IMR-90 (cell line): ENCODE measurements around the gene FAHD2A. TPM values are rescaled to one million over a fixed set of nuclear protein-coding genes. Genes with fewer than 3 reads are reported as not detected.
"Not testable (repeated sequence)": the region's sequence is repeated elsewhere in the genome, so short reads cannot be mapped to it uniquely, and the experiment has no call there.

ENCODE experiments used
- ATAC-seq: fragments of 200-7000 bp; cut with Tn5 transposase; 2 replicates; pipeline ENCODE4 v1.9.1; 2020; ENCODE audit warnings: low read depth, mild to moderate bottlenecking, moderate library complexity
- BruUV-seq: library from RNA; stranded (reverse); fragments of 400-500 nt; replicated peaks from 2 replicates; lab custom pipeline; 2021; lab: Mats Ljungman, UMichigan
- CTCF ChIA-PET: fragments of 300-600 bp; formaldehyde crosslinking; extraction: SDS; loops from one replicate; lab custom pipeline; 2021; ENCODE audit warnings: antibody characterized with exemption; lab: Yijun Ruan, JAX
- POLR2A ChIA-PET: fragments of 300-600 bp; sonication (Branson Sonifier 250); formaldehyde crosslinking; loops from one replicate; lab custom pipeline; 2022; ENCODE audit warnings: antibody characterized with exemption; ENCODE audit not compliant: unreplicated experiment; lab: Charles Lee
- DNase-seq: peaks from one replicate; pipeline ENCODE4 v3.0.0; 2013
- H2AFZ ChIP-seq: replicated peaks from 2 replicates; pipeline ENCODE3; 2013; ENCODE audit warnings: low read length, mild to moderate bottlenecking; ENCODE audit not compliant: poor library complexity
- H2AK5ac ChIP-seq: 2 replicates; pipeline ENCODE4 v1.6.1; 2013; ENCODE audit warnings: low read depth, low read length, inconsistent platforms
- H2AK9ac ChIP-seq: replicated peaks from 2 replicates; pipeline ENCODE3; 2013; ENCODE audit warnings: mild to moderate bottlenecking, low read depth, low read length, moderate library complexity; ENCODE audit not compliant: poor library complexity
- H2BK120ac ChIP-seq: 2 replicates; pipeline ENCODE4 v1.6.1; 2013; ENCODE audit warnings: low read depth, low read length, inconsistent platforms
- H2BK15ac ChIP-seq: 3 replicates; pipeline ENCODE4 v1.6.1; 2013; ENCODE audit warnings: low read depth, low read length, inconsistent platforms
- H2BK20ac ChIP-seq: 2 replicates; pipeline ENCODE4 v1.6.1; 2013; ENCODE audit warnings: low read depth, mild to moderate bottlenecking, inconsistent platforms, low read length, moderate library complexity
- H2BK5ac ChIP-seq: 2 replicates; pipeline ENCODE4 v1.6.1; 2013; ENCODE audit warnings: mild to moderate bottlenecking, low read depth, low read length, inconsistent platforms; ENCODE audit not compliant: poor library complexity, severe bottlenecking
- H3K14ac ChIP-seq: replicated peaks from 2 replicates; pipeline ENCODE4 v1.6.1; 2013; ENCODE audit warnings: low read depth, low read length, inconsistent platforms
- H3K18ac ChIP-seq: 2 replicates; pipeline ENCODE4 v1.6.1; 2013; ENCODE audit warnings: low read depth, low read length, control low read depth
- H3K23ac ChIP-seq: 2 replicates; pipeline ENCODE4 v1.6.1; 2013; ENCODE audit warnings: low read depth, low read length, inconsistent platforms
- H3K27ac ChIP-seq: 2 replicates; pipeline ENCODE4 v1.5.1; 2013; ENCODE audit warnings: mild to moderate bottlenecking, control low read depth, low read length; ENCODE audit not compliant: insufficient read depth
- H3K27me3 ChIP-seq: 2 replicates; pipeline ENCODE4 v1.6.1; 2013; ENCODE audit warnings: low read length; ENCODE audit not compliant: control insufficient read depth, insufficient read depth
- H3K36me3 ChIP-seq: 2 replicates; pipeline ENCODE4 v1.6.1; 2013; ENCODE audit warnings: low read length, mixed read lengths; ENCODE audit not compliant: control insufficient read depth, insufficient read depth
- H3K4ac ChIP-seq: 2 replicates; pipeline ENCODE4 v1.6.1; 2013; ENCODE audit warnings: low read depth, low read length, inconsistent platforms
- H3K4me1 ChIP-seq: 2 replicates; pipeline ENCODE4 v1.6.1; 2013; ENCODE audit warnings: low read length, mixed read lengths; ENCODE audit not compliant: control insufficient read depth, insufficient read depth
- H3K4me2 ChIP-seq: 2 replicates; pipeline ENCODE4 v1.6.1; 2013; ENCODE audit warnings: low read depth, mild to moderate bottlenecking, control low read depth, low read length, moderate library complexity
- H3K4me3 ChIP-seq: 2 replicates; pipeline ENCODE4 v1.5.1; 2013; ENCODE audit warnings: low read depth, mild to moderate bottlenecking, control low read depth, low read length, moderate library complexity; ENCODE audit not compliant: insufficient read depth
- H3K56ac ChIP-seq: 2 replicates; pipeline ENCODE4 v1.6.1; 2013; ENCODE audit warnings: low read length, inconsistent platforms; ENCODE audit not compliant: insufficient read depth; ENCODE audit errors: extremely low read depth
- H3K79me1 ChIP-seq, 2 experiments: 2 replicates each; pipeline ENCODE4 v1.6.1; 2013; ENCODE audit warnings: low read length in 2 of 2, inconsistent platforms in 1 of 2, low read depth in 1 of 2
- H3K9ac ChIP-seq: 2 replicates; pipeline ENCODE4 v1.6.1; 2013; ENCODE audit warnings: low read depth, low read length, control low read depth
- H3K9me1 ChIP-seq: 2 replicates; pipeline ENCODE4 v1.6.1; 2013; ENCODE audit warnings: low read length, inconsistent platforms; ENCODE audit not compliant: insufficient read depth
- H3K9me3 ChIP-seq: 2 replicates; pipeline ENCODE4 v1.6.1; 2013; ENCODE audit warnings: low read length; ENCODE audit not compliant: control insufficient read depth, insufficient read depth
- H4K20me1 ChIP-seq: 2 replicates; pipeline ENCODE4 v1.6.1; 2013; ENCODE audit warnings: low read length, inconsistent platforms; ENCODE audit not compliant: insufficient read depth
- H4K5ac ChIP-seq: 2 replicates; pipeline ENCODE4 v1.6.1; 2013; ENCODE audit warnings: mild to moderate bottlenecking, low read depth, low read length, control low read depth
- H4K8ac ChIP-seq, 2 experiments: 2 replicates each; pipeline ENCODE4 v1.6.1; 2013; ENCODE audit warnings: low read depth in 2 of 2, low read length in 2 of 2, control low read depth in 1 of 2, inconsistent platforms in 1 of 2
- H4K91ac ChIP-seq: 2 replicates; pipeline ENCODE4 v1.6.1; 2013; ENCODE audit warnings: low read depth, low read length, inconsistent platforms; ENCODE audit not compliant: insufficient read depth
- WGBS, 2 experiments: methylation state at CpG; one replicate each; pipeline versions ENCODE4 v1.1.5 to v1.1.7; 2013; ENCODE audit warnings: missing lambda C conversion rate in 2 of 2; ENCODE audit not compliant: insufficient read length in 1 of 2; ENCODE audit errors: extremely low coverage in 2 of 2; 5-methylcytosine and 5-hydroxymethylcytosine counted together
- dilution Hi-C: fragments of 300-500 bp; cut with HindIII; formaldehyde crosslinking; loops from one replicate; pipeline ENCODE4 v1.14.3; 2018; ENCODE audit warnings: low sequenced_read_pairs; ENCODE audit not compliant: unreplicated experiment
- in situ Hi-C: fragments of 300-500 bp; cut with MboI; formaldehyde crosslinking; loops from 3 replicates; pipeline ENCODE4 v1.14.3; 2019; ENCODE audit warnings: low sequenced_read_pairs, inconsistent platforms, mixed read lengths
- intact Hi-C: fragments of 100-400 bp; cut with micrococcal nuclease; formaldehyde crosslinking; loops from 2 replicates; pipeline ENCODE4 v1.10.0; 2022
- polyA plus RNA-seq, 3 experiments: library from polyadenylated mRNA; depleted of rRNA; stranded (reverse); fragments of >200 nt; gene quantifications; 2 replicates each; pipeline ENCODE4 v1.2.3, GENCODE V29; 2012; ENCODE audit warnings: low replicate concordance in 1 of 3
- total RNA-seq: library from RNA; depleted of rRNA; stranded (reverse); fragments of >200 nt; gene quantifications from 2 replicates; pipeline ENCODE4 v1.2.3, GENCODE V29; 2012

FAHD2A gene
- total and polyA plus RNA-seq, 2 of the 4 experiments (the other 2 are of a cell fraction): 35.1 to 36.2 TPM

DNA sequence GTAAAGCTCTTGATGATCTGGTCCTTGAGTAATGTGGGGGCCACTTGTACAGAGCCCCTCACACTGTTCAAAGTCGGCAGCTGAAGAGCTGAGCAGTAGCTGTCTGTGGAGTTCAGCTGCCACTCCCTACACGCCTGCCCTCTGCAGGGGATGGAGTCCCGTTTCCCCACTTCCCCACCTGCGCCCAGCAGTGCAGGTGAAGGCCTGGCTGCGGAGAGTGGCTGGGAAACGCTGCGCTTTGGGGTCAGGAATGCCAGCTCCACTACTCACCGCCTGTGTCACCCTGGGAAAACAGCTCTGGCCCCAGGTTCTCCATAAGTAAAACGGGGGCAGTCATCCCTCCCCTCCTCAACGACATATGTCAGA, 521 bp upstream of the FAHD2A start:
- Histone ChIP-seq H3K27ac (peak overlapping the region; percentile 58; the same call in 1 of the 2 replicates), H4K5ac (peak overlapping the region; percentile 33; the same call in 1 of the 2 replicates), H2AFZ (peak overlapping the region; percentile 97), H3K4ac (peak overlapping the region; percentile 39; the same call in 1 of the 2 replicates), H3K9ac (peak overlapping the region; percentile 73), H3K4me3 (peak overlapping the region; percentile 84), H4K8ac (peak overlapping the region; percentile 73 to 79; a peak in 2 of 4 replicates), H3K4me2 (peak overlapping the region; percentile 88), H3K79me1 (peaks cover 16 to 26% of the 10 kb centered on the region in 2 experiments)
- CTCF ChIA-PET: interaction anchor here (1.6 to 2.3 kb wide), 2 partner anchors 13 to 170 kb away, joined by 3 to 7 read pairs; no protein-coding TSS in a partner anchor
- H2BK15ac ChIP-seq, H3K9me3 ChIP-seq, H3K27me3 ChIP-seq, H3K23ac ChIP-seq, H3K14ac ChIP-seq, POLR2A ChIA-PET, H3K36me3 ChIP-seq, H3K56ac ChIP-seq, H2AK9ac ChIP-seq, dilution Hi-C loops, H2BK5ac ChIP-seq, H3K18ac ChIP-seq, DNase-seq, in situ Hi-C loops, H2BK120ac ChIP-seq, H4K20me1 ChIP-seq, H4K91ac ChIP-seq, H3K9me1 ChIP-seq, H2BK20ac ChIP-seq, BruUV-seq, H2AK5ac ChIP-seq, H3K4me1 ChIP-seq: not testable (repeated sequence)
- WGBS, 2 experiments: 0% methylated on average over 5 of the region's 10 CpGs; no CpG with 5 or more reads in 1 of the 2 experiments
- ATAC-seq: peak; percentile 15
- intact Hi-C loops: loop anchor here (2.0 kb wide), 1 partner anchor 57 kb away; no protein-coding TSS in a partner anchor
